HG02970 (cell line): ENCODE results near the gene MPV17.
"Not testable (repeated sequence)": the region's sequence is repeated elsewhere in the genome, so short reads cannot be mapped to it uniquely, and the experiment has no call there.

Experiments
- ATAC-seq: cut with Tn5 transposase; IDR thresholded peaks from one replicate; pipeline ENCODE4 v1.9.1; 2021; ENCODE audit warnings: mild to moderate bottlenecking, moderate library complexity, moderate number of reproducible peaks; ENCODE audit not compliant: unreplicated experiment, low FRiP score

The MPV17 gene

GRCh38 chr2:27303093-27304025, 19.5 kb downstream of the MPV17 start:
- ATAC-seq = no peak

GRCh38 chr2:27300606-27301005, 22.3 kb downstream of the MPV17 start:
- ATAC-seq = not testable (repeated sequence)

- ATAC-seq = no peak
These were observed 24.4 kb downstream of the MPV17 start for GRCh38 chr2:27298391-27299080.

GRCh38 chr2:27297195-27297594, 25.7 kb downstream of the MPV17 start:
- no peak for ATAC-seq

- no peak for ATAC-seq
These were observed 26.4 kb downstream of the MPV17 start for GRCh38 chr2:27296481-27296880.

- no peak for ATAC-seq
These were observed 28.0 kb downstream of the MPV17 start for GRCh38 chr2:27294928-27295327.

- ATAC-seq = no peak
These were observed 31.0 kb downstream of the MPV17 start for GRCh38 chr2:27291865-27292264.

GRCh38 chr2:27290549-27290948, 32.3 kb downstream of the MPV17 start:
- no peak for ATAC-seq

GRCh38 chr2:27288610-27289009, 34.3 kb downstream of the MPV17 start:
- no peak for ATAC-seq

- no peak for ATAC-seq
These were observed 37.4 kb downstream of the MPV17 start for GRCh38 chr2:27285481-27285880.

GRCh38 chr2:27284996-27285395, 37.9 kb downstream of the MPV17 start:
- ATAC-seq = no peak

GRCh38 chr2:27282892-27283291, 40.0 kb downstream of the MPV17 start:
- no peak for ATAC-seq

GRCh38 chr2:27281855-27282559, 40.9 kb downstream of the MPV17 start, which contains the start of gene TRIM54:
Gene TRIM54, plus strand, starts transcription at chr2:27282429. Its CDS starts 303 bp downstream, at chr2:27282732.
- ATAC-seq = no peak

GRCh38 chr2:27281442-27281841, 41.5 kb downstream of the MPV17 start:
- no peak for ATAC-seq

GRCh38 chr2:27280826-27281225, 42.1 kb downstream of the MPV17 start:
- no peak for ATAC-seq

- ATAC-seq = no peak
These were observed 44.9 kb downstream of the MPV17 start for GRCh38 chr2:27278010-27278409.

- ATAC-seq = no peak
These were observed 47.4 kb downstream of the MPV17 start, which contains the start of gene DNAJC5G for GRCh38 chr2:27275211-27276150. Gene DNAJC5G, plus strand, starts transcription at chr2:27275433. Its CDS starts 1,296 bp downstream, at chr2:27276729.

GRCh38 chr2:27272537-27273522, 50.1 kb downstream of the MPV17 start:
- ATAC-seq = not testable (repeated sequence)
